HG03045 (cell line): ENCODE data around the gene ANK2.
"Not testable (repeated sequence)": the region's sequence is repeated elsewhere in the genome, so short reads cannot be mapped to it uniquely, and the experiment has no call there.

Experiments used
- ATAC-seq: cut with Tn5 transposase; IDR thresholded peaks from one replicate; pipeline ENCODE4 v1.9.1; 2021; ENCODE audit warnings: mild to moderate bottlenecking, moderate library complexity; ENCODE audit not compliant: unreplicated experiment

ANK2 gene

GRCh38 chr4:113051361-113051760 lies 1.9 kb downstream of the ANK2 start:
- no peak for ATAC-seq

DNA sequence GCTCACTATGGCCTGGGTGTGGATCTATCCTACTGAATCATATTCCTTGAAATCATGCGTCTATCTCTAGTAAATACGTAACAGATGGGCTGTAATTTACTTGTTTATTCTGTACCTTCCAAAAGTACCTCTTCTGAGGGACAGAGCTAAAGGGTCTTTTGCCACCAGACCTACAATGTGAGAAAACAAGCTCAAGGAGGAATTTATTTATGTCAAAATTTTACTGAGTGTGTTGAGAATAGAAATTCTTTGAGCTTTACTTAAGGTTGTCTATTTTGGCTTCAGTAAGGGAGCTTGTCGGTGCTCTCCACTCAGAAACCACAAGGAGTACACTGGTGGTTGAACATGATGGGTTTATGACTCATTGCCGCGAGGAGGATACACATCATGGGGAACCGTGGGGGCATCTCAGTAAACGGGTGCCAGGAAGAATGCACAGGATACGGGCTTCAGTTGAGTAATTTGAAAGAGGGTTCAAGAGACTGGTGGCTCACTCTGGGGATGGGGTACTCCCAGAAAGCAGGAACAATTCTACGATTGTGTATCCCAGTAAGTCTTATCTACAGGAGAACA lies 3.0 kb downstream of the ANK2 start:
- ATAC-seq: peak; percentile 90

- ATAC-seq: no peak
Measured at GRCh38 chr4:113053883-113054282, 4.4 kb downstream of the ANK2 start.

- no peak for ATAC-seq
Measured at GRCh38 chr4:113056318-113056717, 6.9 kb downstream of the ANK2 start.

GRCh38 chr4:113057891-113058290 lies 8.4 kb downstream of the ANK2 start:
- no peak for ATAC-seq

DNA sequence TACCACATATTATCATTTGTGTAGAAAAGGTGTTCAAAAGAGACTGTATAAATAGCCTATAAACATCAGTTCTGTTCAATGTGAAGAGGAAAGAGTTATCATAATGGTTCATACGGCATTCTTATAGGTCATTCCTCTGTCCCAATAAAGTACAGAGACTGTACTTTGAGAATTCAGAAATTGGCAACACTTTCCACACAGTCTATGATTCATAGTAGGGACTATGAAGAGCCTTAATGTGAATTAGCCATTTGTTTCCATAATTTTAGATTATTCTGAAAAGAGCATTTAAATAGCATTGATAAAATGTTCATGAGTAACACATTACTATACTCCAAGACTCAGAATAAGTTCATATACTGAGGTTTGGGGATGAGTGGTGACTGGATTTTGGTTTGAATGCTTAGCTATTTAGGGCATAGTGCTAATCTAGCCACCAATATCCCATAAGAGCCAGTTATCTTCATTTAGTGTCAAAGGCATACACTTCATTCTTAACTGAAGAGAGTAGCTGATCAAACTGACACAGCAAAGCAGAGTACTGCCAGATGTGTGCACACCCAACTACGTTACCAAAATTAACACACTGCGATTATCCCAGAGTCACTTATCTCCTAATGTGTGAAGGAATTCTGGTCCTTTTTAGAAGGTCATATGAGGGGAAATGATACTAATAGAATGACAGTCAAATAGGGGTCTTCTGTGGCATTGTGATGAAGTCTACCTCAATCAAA lies 10.2 kb downstream of the ANK2 start:
- no peak for ATAC-seq

- ATAC-seq: no peak
Measured at GRCh38 chr4:113060853-113061252, 11.4 kb downstream of the ANK2 start.

DNA sequence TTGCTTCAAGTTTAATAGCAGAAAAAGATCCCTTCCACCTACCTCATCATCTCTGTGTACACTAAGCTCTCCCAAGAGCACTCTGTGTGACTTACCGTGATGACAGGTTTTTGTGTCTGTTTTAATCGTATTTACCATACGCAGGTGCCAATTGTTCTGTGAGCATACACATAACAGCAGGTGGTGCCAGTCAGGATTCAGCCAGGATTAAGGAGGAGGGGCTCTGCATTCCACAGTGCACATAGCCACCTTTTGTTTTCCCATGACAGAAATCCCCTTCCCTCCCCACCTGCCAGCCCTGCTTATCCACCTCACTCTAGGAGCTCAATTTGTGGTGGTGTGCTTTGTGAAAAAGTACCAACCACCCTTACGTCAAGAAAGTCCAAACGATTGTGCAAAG lies 14.8 kb downstream of the ANK2 start:
- ATAC-seq: no peak

DNA sequence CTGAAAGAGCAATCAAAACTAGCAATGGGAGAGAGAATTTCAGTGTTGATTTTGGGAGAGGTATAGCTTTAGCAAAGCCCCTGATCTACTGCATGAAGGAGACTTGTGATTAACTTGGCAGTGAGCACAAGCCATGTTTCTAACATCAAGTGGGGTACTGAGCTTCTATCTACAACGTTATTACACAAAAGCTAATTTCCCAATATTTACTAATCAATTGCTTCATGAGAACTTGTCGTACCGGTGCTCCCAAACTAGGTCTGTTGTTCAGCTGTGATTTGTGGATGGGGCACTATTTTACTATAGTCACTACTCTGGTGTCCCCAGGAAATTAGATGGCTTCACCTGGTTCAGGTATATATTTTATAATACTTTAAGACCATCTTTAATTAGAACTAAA lies 16.2 kb downstream of the ANK2 start:
- ATAC-seq: no peak

DNA sequence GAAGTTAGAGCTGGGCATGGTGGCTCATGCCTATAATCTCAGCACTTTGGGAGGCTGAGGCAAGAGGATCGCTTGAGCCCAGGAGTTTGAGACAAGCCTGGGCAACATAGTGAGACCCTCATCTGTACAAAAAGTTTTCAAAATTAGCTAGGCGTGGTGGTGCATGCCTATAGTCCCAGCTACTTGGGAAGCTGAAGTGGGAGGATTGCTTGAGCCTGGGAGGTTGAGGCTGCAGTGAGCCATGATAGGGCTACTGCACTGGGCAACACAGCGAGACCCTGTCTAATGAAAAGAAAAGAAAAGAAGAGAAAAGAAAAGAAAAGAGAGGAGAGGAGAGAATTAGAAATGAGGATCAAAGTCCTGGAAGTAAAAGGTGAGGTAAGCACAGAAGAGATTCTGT lies 19.3 kb downstream of the ANK2 start:
- ATAC-seq: not testable (repeated sequence)

DNA sequence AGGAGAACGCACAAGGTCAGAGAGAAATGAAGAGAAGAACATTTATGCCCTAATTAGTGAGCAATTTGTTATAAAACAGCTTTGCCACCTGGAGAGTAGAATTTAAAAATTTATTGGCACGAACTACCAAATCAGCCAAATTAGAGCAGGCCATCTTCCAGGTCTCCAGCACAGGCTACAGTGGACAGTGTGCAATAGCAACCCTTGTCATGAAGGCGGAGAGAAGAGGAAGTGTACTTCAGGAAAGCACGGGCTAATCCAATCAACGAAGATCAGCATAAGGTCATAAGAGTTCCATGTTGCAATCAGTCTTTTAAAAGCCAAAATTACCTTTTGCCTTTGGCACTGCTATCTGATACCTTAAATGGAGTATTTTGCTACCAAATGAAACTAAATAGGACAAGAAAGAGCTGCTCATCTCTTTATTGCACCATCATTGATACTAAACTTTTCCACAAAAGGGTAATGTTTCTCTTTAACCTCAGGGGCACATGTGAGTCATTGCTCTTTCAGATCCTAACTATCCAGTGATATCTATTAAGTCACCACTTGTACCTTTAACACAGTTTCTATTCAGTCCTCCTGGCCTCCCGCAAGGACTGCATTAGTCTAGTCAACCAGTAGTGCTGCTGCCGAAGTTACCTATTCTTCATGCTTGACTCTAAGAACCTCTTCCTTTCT lies 19.9 kb downstream of the ANK2 start:
- no peak for ATAC-seq

- no peak for ATAC-seq
Measured at GRCh38 chr4:113070755-113071154, 21.3 kb downstream of the ANK2 start.

DNA sequence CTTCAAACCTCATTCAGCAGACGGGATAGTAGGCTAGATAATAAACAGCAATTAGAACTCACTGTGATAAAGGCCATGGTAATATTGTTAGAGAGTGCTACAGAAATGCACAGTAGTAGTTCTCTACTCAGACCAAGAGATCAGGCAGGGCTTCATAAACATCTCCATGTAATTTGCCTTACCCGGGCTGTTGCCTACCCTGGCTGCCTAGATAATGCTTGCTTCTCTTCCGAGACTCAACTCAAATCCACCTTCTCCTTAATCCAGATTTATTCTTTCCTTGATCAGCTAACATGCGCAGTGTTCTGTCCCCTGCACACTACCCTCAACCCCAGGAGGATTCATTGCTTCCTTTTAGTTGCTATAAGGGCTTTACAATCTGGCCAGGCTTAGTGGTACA lies 21.8 kb downstream of the ANK2 start:
- no peak for ATAC-seq

DNA sequence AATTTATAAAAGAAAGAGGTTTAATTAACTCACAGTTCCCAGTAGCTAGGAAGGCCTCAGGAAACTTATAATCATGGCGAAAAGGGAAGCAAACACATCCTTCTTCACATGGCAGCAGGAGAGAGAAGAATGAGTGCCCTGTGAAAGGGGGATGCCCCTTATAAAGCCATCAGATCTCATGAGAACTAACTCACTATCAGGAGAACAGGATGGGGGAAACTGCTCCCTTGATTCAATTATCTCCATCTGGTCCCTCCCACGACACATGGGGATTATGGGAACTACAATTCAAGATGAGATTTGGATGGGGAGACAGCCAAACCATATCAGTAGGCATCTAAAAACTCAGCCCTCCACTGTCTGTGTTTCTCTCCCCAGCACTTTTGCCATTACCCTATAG lies 22.4 kb downstream of the ANK2 start:
- ATAC-seq: no peak

- no peak for ATAC-seq
Measured at GRCh38 chr4:113073451-113074005, 24.1 kb downstream of the ANK2 start.

DNA sequence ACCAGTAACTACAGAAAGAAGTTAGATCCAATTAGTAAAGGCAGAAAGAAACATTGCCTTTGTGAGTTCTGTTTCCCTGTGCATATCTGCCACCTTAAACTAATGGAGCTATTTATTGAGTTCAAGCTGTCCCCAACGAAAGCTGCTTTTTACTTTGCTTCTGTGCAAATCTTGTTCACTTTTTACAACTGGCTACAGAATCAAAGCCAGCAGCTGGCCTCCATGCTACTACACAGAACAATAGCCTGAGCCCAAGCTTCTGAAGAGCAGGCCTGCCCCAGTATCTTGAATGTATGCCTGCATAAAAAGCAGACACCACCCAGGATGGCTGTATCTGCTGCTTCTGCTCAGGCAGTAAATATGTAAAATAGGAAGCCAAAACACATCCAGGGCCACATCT lies 28.1 kb downstream of the ANK2 start:
- no peak for ATAC-seq

DNA sequence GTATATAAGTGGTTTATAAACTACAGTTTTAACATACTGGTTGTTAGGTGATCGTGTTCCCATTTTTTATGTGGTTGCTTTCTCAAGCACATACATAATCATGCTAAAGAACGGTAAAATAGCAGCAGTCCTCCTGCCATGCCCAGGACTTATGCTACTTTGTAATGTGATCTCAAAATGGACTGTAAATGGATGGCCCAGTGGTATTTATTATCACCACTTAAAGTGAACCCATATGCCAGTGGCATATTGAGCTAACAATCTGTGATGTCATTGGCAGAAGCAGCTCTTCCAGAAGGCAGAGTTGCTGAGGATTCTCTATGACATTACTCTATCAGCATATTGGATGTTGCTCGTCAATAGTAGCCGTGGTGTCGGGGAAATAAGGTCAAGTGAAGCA lies 28.6 kb downstream of the ANK2 start:
- no peak for ATAC-seq

GRCh38 chr4:113080050-113080449 lies 30.6 kb downstream of the ANK2 start:
- ATAC-seq: no peak

DNA sequence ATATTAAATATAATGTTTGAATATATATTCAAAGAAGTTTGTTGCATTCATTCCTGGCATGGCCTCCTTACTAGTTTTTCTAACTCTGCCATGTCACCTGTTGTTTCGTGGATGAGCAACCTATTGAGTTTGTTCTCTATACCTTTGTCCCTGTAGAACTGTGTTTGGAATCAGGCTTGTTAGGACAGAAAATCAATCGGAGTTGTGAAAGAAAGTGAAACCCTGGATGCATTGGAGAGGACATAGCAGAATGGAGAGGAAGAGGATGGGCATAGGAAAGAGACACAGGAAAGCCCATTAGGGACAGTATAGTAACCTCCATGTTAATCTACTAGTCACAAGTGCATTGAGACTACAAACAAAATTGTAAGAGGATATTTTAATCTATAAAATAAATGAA lies 31.2 kb downstream of the ANK2 start:
- ATAC-seq: no peak

DNA sequence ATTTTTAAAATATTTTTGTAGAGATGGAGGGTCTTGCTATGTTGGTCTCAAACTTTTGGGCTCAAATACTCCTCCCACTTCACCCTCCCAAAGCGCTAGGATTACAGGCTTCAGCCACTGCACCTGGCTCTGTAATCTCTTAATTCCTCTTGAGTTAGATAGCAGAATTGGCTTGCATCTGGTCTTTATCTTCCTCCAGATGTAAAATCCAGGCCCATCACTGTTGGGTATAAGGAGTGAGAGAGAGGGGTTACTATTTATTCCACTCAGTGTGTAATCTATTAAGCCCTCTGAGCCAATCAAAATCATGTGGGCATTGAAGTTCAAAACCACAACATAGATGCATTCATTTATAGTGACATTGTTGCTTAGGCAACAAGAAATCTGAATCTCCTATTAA lies 33.9 kb downstream of the ANK2 start:
- no peak for ATAC-seq

- ATAC-seq: no peak
Measured at GRCh38 chr4:113086172-113086695, 36.8 kb downstream of the ANK2 start.

DNA sequence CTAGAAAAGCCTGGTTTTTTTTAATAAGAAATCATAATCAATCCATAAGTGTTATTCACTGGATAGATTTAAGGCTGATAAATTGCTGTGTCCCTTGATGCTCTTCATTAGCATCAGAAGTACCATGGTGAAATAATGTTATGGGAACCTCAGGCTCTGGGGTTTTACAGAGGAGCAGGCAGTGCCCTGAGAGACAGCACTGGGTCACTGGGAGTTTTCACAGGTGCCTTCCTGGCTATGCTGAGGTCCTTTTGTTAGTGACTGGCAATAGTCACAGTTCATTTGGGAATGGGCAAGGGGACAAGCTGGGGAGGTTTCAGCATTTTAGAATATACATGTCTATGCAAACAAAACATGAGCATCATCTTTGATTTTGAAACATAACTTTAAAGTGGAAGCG lies 38.6 kb downstream of the ANK2 start:
- ATAC-seq: no peak
